Activated naive CD8-positive, alpha-beta T cell treated with anti-CD3 and anti-CD28 coated beads, Interleukin-2, amount 50 U/mL, for 24 hours (primary cell): ENCODE measurements around the gene RHBDD3.
"Not testable (repeated sequence)": the region's sequence is repeated elsewhere in the genome, so short reads cannot be mapped to it uniquely, and the experiment has no call there.

Experiments used
- ATAC-seq: fragments of 150-1000 bp; cut with Tn5 transposase; one replicate; pipeline ENCODE4 v1.10.0; 2021
- DNase-seq: peaks from one replicate; pipeline ENCODE4 v3.0.0; 2021
- H3K27ac Mint-ChIP-seq: one replicate; pipeline ENCODE4 v1.8.0; 2021; ENCODE audit warnings: mild to moderate bottlenecking, mixed read lengths
- H3K27me3 Mint-ChIP-seq: one replicate; pipeline ENCODE4 v1.8.0; 2021; ENCODE audit warnings: mixed read lengths
- H3K36me3 Mint-ChIP-seq: one replicate; pipeline ENCODE4 v1.8.0; 2021; ENCODE audit warnings: low read depth, mixed read lengths
- H3K4me1 Mint-ChIP-seq: one replicate; pipeline ENCODE4 v1.8.0; 2021; ENCODE audit warnings: mixed read lengths
- H3K4me3 Mint-ChIP-seq: one replicate; pipeline ENCODE4 v1.8.0; 2021; ENCODE audit warnings: mild to moderate bottlenecking, moderate library complexity, mixed read lengths
- H3K9me3 Mint-ChIP-seq: one replicate; pipeline ENCODE4 v1.8.0; 2021; ENCODE audit warnings: mixed read lengths

Gene RHBDD3

GRCh38 chr22:29253561-29254285 is 14.1 kb downstream of the RHBDD3 start:
- no peak for ATAC-seq
- H3K36me3 Mint-ChIP-seq = no peaks in the 10 kb centered on the region

GRCh38 chr22:29251981-29252911 is 15.5 kb downstream of the RHBDD3 start:
- no peak for ATAC-seq
- Mint-ChIP-seq H3K9me3 (no peaks in the 10 kb centered on the region), H3K4me1 (no peaks in the 10 kb centered on the region), H3K4me3 (no peak overlapping the region), H3K27ac (no peak overlapping the region), H3K27me3 (peaks cover 2% of the 10 kb centered on the region), H3K36me3 (no peaks in the 10 kb centered on the region)
- no peak for DNase-seq

More at GRCh38 chr22:29253561-29254285, 14.1 kb downstream of the RHBDD3 start:
- no peak overlapping the region for H3K27ac Mint-ChIP-seq
- H3K4me1 Mint-ChIP-seq = no peaks in the 10 kb centered on the region
- peaks cover 2% of the 10 kb centered on the region for H3K27me3 Mint-ChIP-seq
- no peaks in the 10 kb centered on the region for H3K9me3 Mint-ChIP-seq
- H3K4me3 Mint-ChIP-seq = no peak overlapping the region
- no peak for DNase-seq

GRCh38 chr22:29251265-29251664 is 16.5 kb downstream of the RHBDD3 start:
- Mint-ChIP-seq H3K9me3 (no peaks in the 10 kb centered on the region), H3K27me3 (peaks cover 2% of the 10 kb centered on the region), H3K36me3 (no peaks in the 10 kb centered on the region), H3K4me3 (no peak overlapping the region), H3K4me1 (no peaks in the 10 kb centered on the region), H3K27ac (no peak overlapping the region)
- ATAC-seq (no peak), DNase-seq (no peak)

- not testable (repeated sequence) for H3K27ac Mint-ChIP-seq, H3K4me3 Mint-ChIP-seq, H3K4me1 Mint-ChIP-seq, DNase-seq, H3K36me3 Mint-ChIP-seq, H3K9me3 Mint-ChIP-seq, H3K27me3 Mint-ChIP-seq, ATAC-seq
Observed at GRCh38 chr22:29247891-29248290, 19.9 kb downstream of the RHBDD3 start.

- Mint-ChIP-seq H3K4me1 (no peaks in the 10 kb centered on the region), H3K27me3 (peaks cover 11% of the 10 kb centered on the region), H3K9me3 (peaks cover 13% of the 10 kb centered on the region), H3K36me3 (no peaks in the 10 kb centered on the region), H3K27ac (no peak overlapping the region), H3K4me3 (no peak overlapping the region)
- ATAC-seq = peak; percentile 90
- DNase-seq = peak; percentile 69
Observed at GRCh38 chr22:29245626-29246385, 22.0 kb downstream of the RHBDD3 start.

- Mint-ChIP-seq H3K9me3 (peaks cover 15% of the 10 kb centered on the region), H3K4me3 (no peak overlapping the region), H3K27ac (no peak overlapping the region), H3K4me1 (no peaks in the 10 kb centered on the region), H3K36me3 (no peaks in the 10 kb centered on the region), H3K27me3 (peaks cover 14% of the 10 kb centered on the region)
- ATAC-seq = no peak
- no peak for DNase-seq
Observed at GRCh38 chr22:29244785-29245625, 22.8 kb downstream of the RHBDD3 start.

GRCh38 chr22:29243874-29244446 is 23.8 kb downstream of the RHBDD3 start:
- Mint-ChIP-seq H3K27me3 (peaks cover 15% of the 10 kb centered on the region), H3K27ac (no peak overlapping the region), H3K9me3 (peaks cover 17% of the 10 kb centered on the region), H3K4me3 (no peak overlapping the region), H3K4me1 (no peaks in the 10 kb centered on the region), H3K36me3 (no peaks in the 10 kb centered on the region)
- DNase-seq (no peak), ATAC-seq (no peak)

GRCh38 chr22:29240481-29240880 is 27.3 kb downstream of the RHBDD3 start:
- Mint-ChIP-seq H3K27me3 (peaks cover 17% of the 10 kb centered on the region), H3K9me3 (peaks cover 17% of the 10 kb centered on the region)
- ATAC-seq, H3K4me1 Mint-ChIP-seq, DNase-seq, H3K27ac Mint-ChIP-seq, H3K4me3 Mint-ChIP-seq, H3K36me3 Mint-ChIP-seq: not testable (repeated sequence)

- H3K36me3 Mint-ChIP-seq = no peaks in the 10 kb centered on the region
- H3K27ac Mint-ChIP-seq = no peak overlapping the region
Observed at GRCh38 chr22:29233277-29233877, 34.4 kb downstream of the RHBDD3 start.

GRCh38 chr22:29231971-29232959 is 35.5 kb downstream of the RHBDD3 start:
- DNase-seq (no peak), ATAC-seq (no peak)
- H3K27me3 Mint-ChIP-seq = no peaks in the 10 kb centered on the region
- no peaks in the 10 kb centered on the region for H3K9me3 Mint-ChIP-seq
- no peak overlapping the region for H3K27ac Mint-ChIP-seq
- H3K4me1 Mint-ChIP-seq = no peaks in the 10 kb centered on the region
- H3K36me3 Mint-ChIP-seq = no peaks in the 10 kb centered on the region
- H3K4me3 Mint-ChIP-seq = no peak overlapping the region

More at GRCh38 chr22:29233277-29233877, 34.4 kb downstream of the RHBDD3 start:
- H3K4me1 Mint-ChIP-seq = no peaks in the 10 kb centered on the region
- no peaks in the 10 kb centered on the region for H3K27me3 Mint-ChIP-seq
- ATAC-seq = no peak
- DNase-seq = no peak
- H3K4me3 Mint-ChIP-seq = no peak overlapping the region
- no peaks in the 10 kb centered on the region for H3K9me3 Mint-ChIP-seq

GRCh38 chr22:29230972-29231875 is 36.6 kb downstream of the RHBDD3 start:
- ATAC-seq (no peak), DNase-seq (no peak)
- H3K4me3 Mint-ChIP-seq = no peak overlapping the region
- H3K27me3 Mint-ChIP-seq = peaks cover 2% of the 10 kb centered on the region
- no peaks in the 10 kb centered on the region for H3K36me3 Mint-ChIP-seq
- H3K4me1 Mint-ChIP-seq = no peaks in the 10 kb centered on the region
- no peaks in the 10 kb centered on the region for H3K9me3 Mint-ChIP-seq
- no peak overlapping the region for H3K27ac Mint-ChIP-seq
